GM12801 (cell line): Measurements from ENCODE around the gene SLC2A9.

ENCODE experiments used
- CTCF ChIP-seq: IDR thresholded peaks from one replicate; pipeline ENCODE4 v1.5.1; 2011; ENCODE audit warnings: control low read depth; ENCODE audit not compliant: insufficient read length; ENCODE audit errors: extremely low read depth

SLC2A9 gene

GRCh38 chr4:9875516-9875915 lies 145.8 kb downstream of the SLC2A9 start:
- no peak for TF ChIP-seq CTCF

GRCh38 chr4:9874385-9874784 lies 146.9 kb downstream of the SLC2A9 start:
- no peak for TF ChIP-seq CTCF

GRCh38 chr4:9870165-9870790 lies 151.0 kb downstream of the SLC2A9 start:
- TF ChIP-seq CTCF: no peak

GRCh38 chr4:9867751-9868425 lies 153.4 kb downstream of the SLC2A9 start:
- no peak for TF ChIP-seq CTCF

- no peak for TF ChIP-seq CTCF
Measured at GRCh38 chr4:9866931-9867330, 154.4 kb downstream of the SLC2A9 start.

GRCh38 chr4:9861561-9861960 lies 159.7 kb downstream of the SLC2A9 start:
- TF ChIP-seq CTCF: no peak

- TF ChIP-seq CTCF: no peak
Measured at GRCh38 chr4:9859810-9860209, 161.5 kb downstream of the SLC2A9 start.
